Cardiac muscle cell (in vitro differentiated cells and primary cell): ENCODE data around the gene JAM2. TPM values are rescaled to one million over a fixed set of nuclear protein-coding genes. Genes with fewer than 3 reads are reported as not detected.

Source experiments
- DNase-seq, 2 donors: peaks; one replicate each; pipeline versions ENCODE4 v3.0.0 to v3.0.0-alpha.2; 2010 to 2017; ENCODE audit warnings: low read depth in 1 of 2, low spot score in 1 of 2
- H3K27ac ChIP-seq: fragments of 200-600 bp; sonication (generic); 2 replicates; pipeline ENCODE4 v1.5.1; 2016
- H3K27me3 ChIP-seq: fragments of 200-600 bp; sonication (generic); 2 replicates; pipeline ENCODE4 v1.6.0; 2016; ENCODE audit warnings: control low read depth
- H3K36me3 ChIP-seq: fragments of 200-600 bp; sonication (generic); 2 replicates; pipeline ENCODE4 v1.5.1; 2016; ENCODE audit warnings: control low read depth
- H3K4me1 ChIP-seq: fragments of 200-600 bp; sonication (generic); 2 replicates; pipeline ENCODE4 v1.8.1; 2017; ENCODE audit warnings: low read depth, mild to moderate bottlenecking, mixed run types
- H3K4me3 ChIP-seq: fragments of 200-600 bp; sonication (generic); 2 replicates; pipeline ENCODE4 v1.5.1; 2016; ENCODE audit warnings: mild to moderate bottlenecking
- H3K9me3 ChIP-seq: fragments of 200-600 bp; sonication (generic); 2 replicates; pipeline ENCODE4 v1.5.1; 2017; ENCODE audit warnings: low read depth, mild to moderate bottlenecking, control low read depth
- CTCF ChIP-seq: IDR thresholded peaks from 2 replicates; pipeline ENCODE4 v1.5.1; 2012; ENCODE audit warnings: low read depth, mild to moderate bottlenecking, low read length
- polyA plus RNA-seq: library from polyadenylated mRNA; unstranded; fragments of >200 nt; fragmentation: Nextera tagmentation; extraction: Ambion mirVana; gene quantifications from 2 replicates; pipeline ENCODE4 v1.2.1, GENCODE V29; 2016
- total RNA-seq: library from RNA; depleted of rRNA; stranded (reverse); fragments of >200 nt; gene quantifications from 2 replicates; pipeline ENCODE4 v1.2.3, GENCODE V29; 2016

The JAM2 gene
- total and polyA plus RNA-seq, 2 experiments from 2014 or later: 0.63 to 3.1 TPM

- no peak overlapping the region for H3K27ac ChIP-seq
- TF ChIP-seq CTCF: no peak
- H3K36me3 ChIP-seq: no peaks in the 10 kb centered on the region
- H3K9me3 ChIP-seq: no peaks in the 10 kb centered on the region
- H3K4me3 ChIP-seq: no peak overlapping the region
- H3K27me3 ChIP-seq: no peaks in the 10 kb centered on the region
- H3K4me1 ChIP-seq: no peaks in the 10 kb centered on the region
- DNase-seq: no peak
Observed at GRCh38 chr21:25649146-25649545, 10.1 kb downstream of the JAM2 start.

GRCh38 chr21:25656412-25656811, 17.4 kb downstream of the JAM2 start:
- DNase-seq: no peak
- Histone ChIP-seq H3K36me3 (no peaks in the 10 kb centered on the region), H3K27me3 (no peaks in the 10 kb centered on the region), H3K4me1 (no peaks in the 10 kb centered on the region), H3K27ac (no peak overlapping the region), H3K4me3 (no peak overlapping the region), H3K9me3 (no peaks in the 10 kb centered on the region)
- TF ChIP-seq CTCF: no peak

GRCh38 chr21:25657140-25657539, 18.1 kb downstream of the JAM2 start:
- Histone ChIP-seq H3K36me3 (no peaks in the 10 kb centered on the region), H3K9me3 (no peaks in the 10 kb centered on the region), H3K4me3 (no peak overlapping the region), H3K27ac (no peak overlapping the region), H3K4me1 (no peaks in the 10 kb centered on the region), H3K27me3 (no peaks in the 10 kb centered on the region)
- TF ChIP-seq CTCF: no peak
- no peak for DNase-seq

- H3K4me1 ChIP-seq: no peaks in the 10 kb centered on the region
- H3K36me3 ChIP-seq: no peaks in the 10 kb centered on the region
- no peak overlapping the region for H3K4me3 ChIP-seq
- no peaks in the 10 kb centered on the region for H3K27me3 ChIP-seq
- TF ChIP-seq CTCF: no peak
- no peaks in the 10 kb centered on the region for H3K9me3 ChIP-seq
- DNase-seq: no peak
- H3K27ac ChIP-seq: no peak overlapping the region
Observed at GRCh38 chr21:25658427-25659035, 19.5 kb downstream of the JAM2 start.

- Histone ChIP-seq H3K9me3 (no peaks in the 10 kb centered on the region), H3K4me1 (no peaks in the 10 kb centered on the region), H3K36me3 (no peaks in the 10 kb centered on the region), H3K27me3 (no peaks in the 10 kb centered on the region), H3K4me3 (no peak overlapping the region), H3K27ac (no peak overlapping the region)
- no peak for TF ChIP-seq CTCF
- DNase-seq: no peak
Observed at GRCh38 chr21:25660233-25660632, 21.2 kb downstream of the JAM2 start.

GRCh38 chr21:25664491-25664931, 25.5 kb downstream of the JAM2 start:
- H3K27ac ChIP-seq: no peak overlapping the region
- TF ChIP-seq CTCF: no peak
- H3K9me3 ChIP-seq: no peaks in the 10 kb centered on the region
- no peak overlapping the region for H3K4me3 ChIP-seq
- no peaks in the 10 kb centered on the region for H3K36me3 ChIP-seq
- no peaks in the 10 kb centered on the region for H3K4me1 ChIP-seq
- H3K27me3 ChIP-seq: no peaks in the 10 kb centered on the region
- DNase-seq: no peak
